ENCODE results near the gene PDGFB. TPM values are rescaled to one million over a fixed set of nuclear protein-coding genes. Genes with fewer than 3 reads are reported as not detected.
A peak's percentile ranks its signal among the peaks of the same experiment; 100 is the strongest.

PDGFB gene
- total RNA-seq, 4 donors from 2014 or later, result 2.7 to 7.5 (median 4.0) TPM

DNA sequence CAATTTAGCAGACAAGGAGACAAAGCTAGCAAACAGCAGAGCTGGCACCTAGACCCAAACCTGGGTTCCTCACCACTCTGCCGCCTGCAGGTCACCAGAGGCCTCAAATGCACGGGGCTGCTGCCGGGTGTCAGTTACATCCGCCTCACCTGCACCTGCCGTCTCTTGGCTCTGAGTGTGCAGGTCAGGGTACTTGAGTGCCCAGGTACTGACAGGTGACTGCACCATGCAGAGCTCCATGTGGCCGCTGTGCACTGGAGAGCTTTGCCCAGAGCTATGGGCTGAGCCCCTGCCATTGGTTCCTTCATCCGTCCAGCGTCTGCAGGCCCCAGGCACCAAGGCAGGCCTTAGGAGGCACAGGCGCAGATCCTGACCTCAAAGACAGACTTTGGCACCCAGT lies 35.0 kb downstream of the PDGFB start:
- Histone ChIP-seq H3K27me3 (peaks cover 11% of the 10 kb centered on the region), H3K4me1 (peaks cover 0 to 7% (median 3%) of the 10 kb centered on the region in 4 donors), H3K9me3 (no peaks in the 10 kb centered on the region), H3K27ac (no peak overlapping the region), H3K36me3 (no peaks in the 10 kb centered on the region), H3K4me3 (no peak overlapping the region)
- TF ChIP-seq POLR2A (IDR thresholded peaks at IDR 0.05) (no peak), CTCF (IDR thresholded peaks at IDR 0.05) (no peak), EP300 (IDR thresholded peaks at IDR 0.05; ENCODE audit: low read depth) (no peak), POLR2AphosphoS5 (IDR thresholded peaks at IDR 0.05) (no peak)
- intact Hi-C loops (cut with DNase I; ENCODE audit: low total_unique reads) (no loop called here), in situ Hi-C loops (cut with MboI; ENCODE audit: low pct_ligation_motif_present in 1 of 4, low pct_unique_long_range_greater_than_20kb in 1 of 4, low sequenced_read_pairs in 3 of 4) (no loop called here)
- no peak for DNase-seq
- WGBS, 2 donors (ENCODE audit: low coverage in 1 of 2), result 62% methylated on average over 9 of the region's 9 CpGs; no CpG with 5 or more reads in 1 of the 2 donors

DNA sequence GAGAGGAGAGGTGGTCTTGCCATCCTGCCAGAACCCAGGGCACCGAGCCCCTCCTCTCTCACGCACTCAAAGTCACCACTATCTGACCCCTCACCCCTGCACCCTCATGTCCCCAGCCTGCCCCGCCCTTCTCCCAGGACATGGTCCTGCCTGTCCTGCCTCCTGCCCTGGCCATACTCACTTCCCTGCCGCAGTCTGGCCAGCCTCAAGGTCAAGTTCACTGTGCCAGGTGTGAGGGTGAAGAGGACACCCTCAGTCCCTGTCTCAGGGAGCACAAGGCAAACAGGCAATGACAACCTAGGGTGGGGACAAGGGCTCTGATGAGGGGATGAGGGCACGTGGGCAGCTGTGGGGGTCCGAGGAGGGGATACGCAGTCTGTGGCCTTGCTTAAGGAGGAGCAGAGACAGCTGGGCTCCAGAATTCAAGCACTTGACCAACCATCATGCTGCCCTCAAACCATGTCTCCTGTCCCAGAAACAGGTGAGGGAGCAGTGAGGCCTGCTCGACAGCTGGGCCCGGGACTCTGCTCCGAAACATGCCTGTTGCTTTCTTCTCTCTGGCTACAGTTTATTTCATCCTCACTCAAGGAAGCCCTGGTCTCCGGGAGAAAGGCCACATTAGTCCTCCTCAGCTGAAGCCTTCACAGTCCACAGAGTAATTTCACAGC lies 36.6 kb downstream of the PDGFB start:
- in situ Hi-C loops (cut with MboI; ENCODE audit: low pct_ligation_motif_present in 1 of 4, low pct_unique_long_range_greater_than_20kb in 1 of 4, low sequenced_read_pairs in 3 of 4), result no loop called here

DNA sequence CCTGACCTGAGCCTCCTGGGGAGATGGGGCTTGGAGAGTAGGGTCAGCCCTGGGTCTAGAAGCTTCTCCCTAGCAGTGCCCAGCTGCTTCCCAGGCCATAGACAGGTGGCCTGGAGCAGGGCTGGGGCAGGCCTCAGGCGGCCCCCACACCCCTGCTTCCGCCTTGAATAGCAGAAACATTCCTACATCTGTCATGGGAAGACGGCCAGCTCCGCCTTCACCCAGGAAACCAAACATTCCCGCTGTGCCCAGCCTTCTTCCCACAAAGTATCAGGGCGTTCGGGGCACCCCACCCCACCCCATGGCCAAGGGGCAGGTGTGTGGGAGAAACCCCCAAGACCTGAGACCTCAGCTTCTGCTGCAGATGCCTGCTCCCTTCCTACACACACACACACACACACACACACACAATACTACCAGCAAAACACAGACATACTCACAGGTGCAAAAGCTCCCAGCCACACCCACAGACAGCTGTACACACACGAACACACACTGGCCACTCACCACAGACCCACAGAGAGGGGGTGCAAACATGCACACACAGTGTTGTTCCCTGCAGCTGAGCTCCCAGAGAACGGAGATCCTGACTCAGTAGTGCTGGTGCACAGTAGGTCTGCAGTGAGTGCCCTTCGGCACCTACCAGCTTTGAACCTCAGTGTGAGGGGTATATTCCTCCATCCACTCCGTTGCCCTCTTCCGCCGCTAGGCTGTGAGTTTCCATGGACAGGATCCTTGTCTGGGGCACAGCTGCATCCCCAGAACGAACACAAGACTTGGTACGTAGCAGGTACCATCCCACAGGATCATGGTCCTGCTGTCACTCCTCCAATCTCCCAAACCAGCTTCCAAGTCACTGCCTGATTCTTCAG lies 37.4 kb downstream of the PDGFB start:
- in situ Hi-C loops (cut with MboI; ENCODE audit: low pct_ligation_motif_present in 1 of 4, low pct_unique_long_range_greater_than_20kb in 1 of 4, low sequenced_read_pairs in 3 of 4), result no loop called here
- intact Hi-C loops (cut with DNase I; ENCODE audit: low total_unique reads), result no loop called here
- Histone ChIP-seq H3K27me3 (no peaks in the 10 kb centered on the region), H3K36me3 (no peaks in the 10 kb centered on the region), H3K4me3 (no peak overlapping the region), H3K9me3 (no peaks in the 10 kb centered on the region), H3K27ac (no peak overlapping the region), H3K4me1 (peaks cover 0 to 7% (median 3%) of the 10 kb centered on the region in 4 donors)
- TF ChIP-seq POLR2AphosphoS5 (IDR thresholded peaks at IDR 0.05), result peak in 1 of 3 donors; percentile 39
- no peak for TF ChIP-seq POLR2A (IDR thresholded peaks at IDR 0.05)
- no peak for TF ChIP-seq CTCF (IDR thresholded peaks at IDR 0.05)
- WGBS, 2 donors (ENCODE audit: low coverage in 1 of 2), result 46% methylated on average over 13 of the region's 15 CpGs; no CpG with 5 or more reads in 1 of the 2 donors
- peak; percentile 29 for DNase-seq

More for the DNA sequence above, 36.6 kb downstream of the PDGFB start:
- Histone ChIP-seq H3K9me3 (no peaks in the 10 kb centered on the region), H3K36me3 (no peaks in the 10 kb centered on the region), H3K27me3 (no peaks in the 10 kb centered on the region), H3K4me3 (no peak overlapping the region), H3K27ac (no peak overlapping the region), H3K4me1 (peaks cover 0 to 7% (median 3%) of the 10 kb centered on the region in 4 donors)
- WGBS, 2 donors (ENCODE audit: low coverage in 1 of 2), result 75 to 84% methylated on average over 1 to 11 of the region's 11 CpGs
- no peak for DNase-seq
- intact Hi-C loops (cut with DNase I; ENCODE audit: low total_unique reads), result no loop called here
- TF ChIP-seq POLR2AphosphoS5 (IDR thresholded peaks at IDR 0.05) (no peak), POLR2A (IDR thresholded peaks at IDR 0.05) (no peak), CTCF (IDR thresholded peaks at IDR 0.05) (no peak), EP300 (IDR thresholded peaks at IDR 0.05; ENCODE audit: low read depth) (no peak)

DNA sequence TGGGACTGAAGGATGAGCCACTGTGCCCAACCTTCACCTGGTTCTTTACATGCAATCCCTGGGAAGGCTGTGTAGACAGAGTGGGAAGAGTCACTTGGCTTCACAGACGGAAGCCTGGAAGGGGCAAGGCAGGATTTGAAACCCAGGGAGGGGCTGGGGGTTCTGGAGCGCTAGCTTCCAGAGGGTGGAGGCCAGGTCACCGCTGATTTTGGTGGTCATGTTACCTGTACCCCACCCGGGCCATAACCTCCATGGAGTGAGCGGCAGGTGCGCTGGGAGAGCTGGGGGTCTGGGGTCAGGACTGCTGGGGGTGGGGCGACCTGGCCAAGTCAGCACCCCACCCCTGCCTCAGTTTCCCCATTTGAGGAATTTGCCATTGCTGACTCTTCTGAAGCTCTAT lies 38.3 kb downstream of the PDGFB start:
- no peaks in the 10 kb centered on the region for H3K36me3 ChIP-seq
- H3K27me3 ChIP-seq, result no peaks in the 10 kb centered on the region
- in situ Hi-C loops (cut with MboI; ENCODE audit: low pct_ligation_motif_present in 1 of 4, low pct_unique_long_range_greater_than_20kb in 1 of 4, low sequenced_read_pairs in 3 of 4) (no loop called here), intact Hi-C loops (cut with DNase I; ENCODE audit: low total_unique reads) (no loop called here)
- TF ChIP-seq CTCF (IDR thresholded peaks at IDR 0.05) (no peak), EP300 (IDR thresholded peaks at IDR 0.05; ENCODE audit: low read depth) (no peak), POLR2A (IDR thresholded peaks at IDR 0.05) (no peak), POLR2AphosphoS5 (IDR thresholded peaks at IDR 0.05) (no peak)
- H3K4me3 ChIP-seq, result no peak overlapping the region
- peaks cover 0 to 7% (median 3%) of the 10 kb centered on the region in 4 donors for H3K4me1 ChIP-seq
- H3K9me3 ChIP-seq, result no peaks in the 10 kb centered on the region
- WGBS, 2 donors (ENCODE audit: low coverage in 1 of 2), result 91% methylated on average over 7 of the region's 7 CpGs; no CpG with 5 or more reads in 1 of the 2 donors
- DNase-seq, result no peak
- H3K27ac ChIP-seq, result no peak overlapping the region

Measured in transverse colon (tissue), 4 donors.